HepG2 (cell line): ENCODE data around the gene CUEDC2. TPM values are rescaled to one million over a fixed set of nuclear protein-coding genes. Genes with fewer than 3 reads are reported as not detected.

ENCODE experiments used
- CEBPZ ChIP-seq: IDR thresholded peaks from 2 replicates; pipeline ENCODE4 v1.6.1; 2012; ENCODE audit warnings: low read length, improper control_type of control experiment
- FOXP4 ChIP-seq: sonication (generic); formaldehyde crosslinking; IDR thresholded peaks from 2 replicates; pipeline ENCODE4 v1.4.0; 2020; ENCODE audit warnings: missing genetic modification reagents
- GATAD1 ChIP-seq: IDR thresholded peaks from 2 replicates; pipeline ENCODE4 v1.6.1; 2016; ENCODE audit warnings: missing genetic modification reagents, missing compliant biosample characterization
- GLMP ChIP-seq: sonication (generic); formaldehyde crosslinking; IDR thresholded peaks from 2 replicates; pipeline ENCODE4 v1.9.0; 2021; ENCODE audit warnings: missing genetic modification reagents, mild to moderate bottlenecking, borderline replicate concordance
- GPN1 ChIP-seq: sonication (generic); formaldehyde crosslinking; IDR thresholded peaks from 2 replicates; pipeline ENCODE4 v1.5.1; 2020; ENCODE audit warnings: missing genetic modification reagents, borderline replicate concordance
- IKZF4 ChIP-seq: sonication (generic); formaldehyde crosslinking; IDR thresholded peaks from 2 replicates; pipeline ENCODE4 v1.5.1; 2020; ENCODE audit warnings: borderline replicate concordance, mild to moderate bottlenecking, low read depth, missing genetic modification reagents; ENCODE audit errors: not compliant biosample characterization
- JARID2 ChIP-seq: sonication (generic); formaldehyde crosslinking; IDR thresholded peaks from 2 replicates; pipeline ENCODE4 v1.8.1; 2023; ENCODE audit warnings: missing genetic modification reagents, inconsistent platforms; ENCODE audit not compliant: insufficient replicate concordance
- KLF16 ChIP-seq, 2 experiments: sonication (generic) in 1 of 2; formaldehyde crosslinking in 1 of 2; IDR thresholded peaks; 2 replicates each; pipeline versions ENCODE4 v1.6.1 to v1.8.0; 2016 to 2023; ENCODE audit warnings: missing genetic modification reagents in 2 of 2, missing compliant biosample characterization in 1 of 2
- LCORL ChIP-seq, 2 experiments: fragments of 450-650 bp in 1 of 2; sonication (generic) in 1 of 2; formaldehyde crosslinking in 1 of 2; IDR thresholded peaks; 2 replicates each; pipeline versions ENCODE4 v1.5.0 to v1.6.1; 2017 to 2020; ENCODE audit warnings: antibody characterized with exemption in 1 of 2, missing genetic modification reagents in 1 of 2
- MIXL1 ChIP-seq: IDR thresholded peaks from 2 replicates; pipeline ENCODE4 v1.6.1; 2016
- NFE2L2 ChIP-seq: fragments of 150-350 bp; IDR thresholded peaks from 2 replicates; pipeline ENCODE4 v1.6.1; 2014; ENCODE audit warnings: low read length
- PAF1 ChIP-seq: IDR thresholded peaks from 2 replicates; pipeline ENCODE4 v1.6.1; 2016; ENCODE audit warnings: missing genetic modification reagents, missing compliant biosample characterization
- PCBP1 ChIP-seq: fragments of 200-400 bp; formaldehyde crosslinking; IDR thresholded peaks from 2 replicates; pipeline ENCODE4 v1.6.1; 2017; ENCODE audit warnings: mild to moderate bottlenecking, low read depth, low read length, borderline replicate concordance
- RBM39 ChIP-seq: fragments of 200-400 bp; formaldehyde crosslinking; IDR thresholded peaks from one replicate; pipeline ENCODE4 v1.6.1; 2018; ENCODE audit warnings: antibody characterized with exemption, mild to moderate bottlenecking, low read depth, low read length; ENCODE audit not compliant: poor library complexity, severe bottlenecking
- SATB2 ChIP-seq: sonication (generic); formaldehyde crosslinking; IDR thresholded peaks from 2 replicates; pipeline ENCODE4 v1.5.0; 2020; ENCODE audit warnings: missing genetic modification reagents
- SMAD1 ChIP-seq: sonication (generic); formaldehyde crosslinking; IDR thresholded peaks from 2 replicates; pipeline ENCODE4 v1.4.0; 2020; ENCODE audit warnings: missing genetic modification reagents, low read depth, mild to moderate bottlenecking, borderline replicate concordance
- SPEN ChIP-seq: sonication (generic); formaldehyde crosslinking; IDR thresholded peaks from 2 replicates; pipeline ENCODE4 v1.5.1; 2020; ENCODE audit warnings: low read depth, mild to moderate bottlenecking, missing genetic modification reagents
- SRY ChIP-seq: sonication (generic); formaldehyde crosslinking; IDR thresholded peaks from 2 replicates; pipeline ENCODE4 v1.8.0; 2022; ENCODE audit warnings: mild to moderate bottlenecking, missing genetic modification reagents
- ZBTB14 ChIP-seq: sonication (generic); formaldehyde crosslinking; IDR thresholded peaks from 2 replicates; pipeline ENCODE4 v1.4.0; 2020; ENCODE audit warnings: missing genetic modification reagents
- ZNF432 ChIP-seq: sonication (generic); formaldehyde crosslinking; IDR thresholded peaks from 2 replicates; pipeline ENCODE4 v1.5.0; 2020; ENCODE audit warnings: missing genetic modification reagents, mild to moderate bottlenecking, borderline replicate concordance
- ZNF629 ChIP-seq: sonication (generic); formaldehyde crosslinking; conservative IDR thresholded peaks from 2 replicates; pipeline ENCODE4 v1.5.0; 2020; ENCODE audit warnings: missing genetic modification reagents
- ZNF761 ChIP-seq: sonication (generic); formaldehyde crosslinking; conservative IDR thresholded peaks from 2 replicates; pipeline ENCODE4 v1.4.0; 2020; ENCODE audit warnings: mild to moderate bottlenecking, missing genetic modification reagents
- ZNF766 ChIP-seq: sonication (generic); formaldehyde crosslinking; IDR thresholded peaks from 2 replicates; pipeline ENCODE4 v1.5.0; 2020; ENCODE audit warnings: missing genetic modification reagents, borderline replicate concordance
- ZNF773 ChIP-seq: sonication (generic); formaldehyde crosslinking; IDR thresholded peaks from 2 replicates; pipeline ENCODE4 v1.4.0; 2020; ENCODE audit warnings: missing genetic modification reagents, borderline replicate concordance
- ZNF839 ChIP-seq: sonication (generic); formaldehyde crosslinking; IDR thresholded peaks from 2 replicates; pipeline ENCODE4 v1.4.0; 2020; ENCODE audit warnings: missing genetic modification reagents, mild to moderate bottlenecking, borderline replicate concordance
- polyA plus RNA-seq, 8 experiments: library from polyadenylated mRNA; depleted of rRNA in 3 of 8; stranded (reverse) in 7 of 8; unstranded in 1 of 8; fragments of >200 nt; fragmentation: Illumina TruSeq in 4 of 8; extraction: Trizol in 4 of 8; gene quantifications; 2 replicates each; pipeline versions ENCODE4 v1.2.1 to v1.2.3, GENCODE V29; 2011 to 2016; ENCODE audit warnings: low read depth in 4 of 8, missing spikeins in 1 of 8, mixed read lengths in 1 of 8; ENCODE audit not compliant: insufficient read depth in 1 of 8
- total RNA-seq, 5 experiments: library from RNA; depleted of rRNA; stranded (reverse); fragments of >200 nt; fragmentation: Illumina TruSeq; extraction: Trizol; gene quantifications; 2 replicates each; pipeline ENCODE4 v1.2.3, GENCODE V29; 2016; ENCODE audit warnings: low read depth in 1 of 5

Gene CUEDC2
- total and polyA plus RNA-seq, 2 of the 13 experiments (the other 11 are each of a cell fraction or from before 2014, with no cell fraction given), result 13.1 to 18.4 TPM

DNA sequence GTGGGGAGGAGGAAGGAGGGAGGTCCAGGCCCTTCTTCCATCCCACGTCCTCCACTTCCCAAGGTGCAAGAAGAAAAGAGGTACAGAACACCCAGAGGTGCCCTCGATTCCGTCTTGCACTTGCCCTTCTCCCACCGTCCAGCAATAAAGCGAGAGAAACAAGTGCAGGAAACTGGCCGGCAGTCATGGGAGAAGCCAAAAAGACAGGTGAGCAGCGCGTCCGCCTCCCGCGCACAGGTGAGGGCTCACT, 17.7 kb upstream of the CUEDC2 start (continued):
- no peak for TF ChIP-seq PAF1 (CRISPR knock-in tag)
- no peak; the same call in 1 of the 2 replicates for TF ChIP-seq SRY
- TF ChIP-seq FOXP4 (CRISPR knock-in tag), result no peak
- TF ChIP-seq GLMP (CRISPR knock-in tag), result no peak
- TF ChIP-seq SATB2 (CRISPR knock-in tag), result no peak
- no peak for TF ChIP-seq MIXL1 (CRISPR knock-in tag)
- no peak for TF ChIP-seq JARID2 (CRISPR knock-in tag)
- no peak for TF ChIP-seq RBM39
- TF ChIP-seq ZNF761, result no peak
- no peak for TF ChIP-seq SPEN (CRISPR knock-in tag)
- no peak for TF ChIP-seq ZNF432 (CRISPR knock-in tag)
- TF ChIP-seq ZNF773 (CRISPR knock-in tag), result no peak
- TF ChIP-seq GATAD1 (CRISPR knock-in tag), result no peak
- TF ChIP-seq ZNF839, result no peak
- no peak for TF ChIP-seq IKZF4 (CRISPR knock-in tag)
- TF ChIP-seq LCORL (IDR thresholded peaks at IDR 0.05), result no peak
- peak; percentile 71 for TF ChIP-seq LCORL (CRISPR knock-in tag; IDR thresholded peaks at IDR 0.05)
- no peak for TF ChIP-seq GPN1 (CRISPR knock-in tag)
- TF ChIP-seq KLF16 (CRISPR knock-in tag; IDR thresholded peaks at IDR 0.05), result 0 out of 4 replicates have a peak, but pooled peaks of 1 of the 2 experiments have one; percentile 26
- TF ChIP-seq SMAD1, result 0 out of 2 replicates have a peak, but pooled peaks have one; percentile 17
- TF ChIP-seq NFE2L2, result no peak
- no peak for TF ChIP-seq ZNF629 (CRISPR knock-in tag)
- no peak for TF ChIP-seq ZNF766
- no peak for TF ChIP-seq PCBP1
- TF ChIP-seq CEBPZ, result no peak
- no peak for TF ChIP-seq ZBTB14 (CRISPR knock-in tag)
